RKO (cell line): Measurements from ENCODE around the gene NES.
A peak's percentile ranks its signal among the peaks of the same experiment; 100 is the strongest.

Experiments
- DNase-seq: peaks from one replicate; pipeline ENCODE4 v3.0.0-alpha.2; 2016; ENCODE audit warnings: low spot score

The NES gene

GRCh38 chr1:156676820-156677615, at the start of gene NES:
Gene NES (minus strand): TSS chr1:156677407. CDS start chr1:156677264, 143 bp downstream.
- peak; percentile 85 for DNase-seq

DNA sequence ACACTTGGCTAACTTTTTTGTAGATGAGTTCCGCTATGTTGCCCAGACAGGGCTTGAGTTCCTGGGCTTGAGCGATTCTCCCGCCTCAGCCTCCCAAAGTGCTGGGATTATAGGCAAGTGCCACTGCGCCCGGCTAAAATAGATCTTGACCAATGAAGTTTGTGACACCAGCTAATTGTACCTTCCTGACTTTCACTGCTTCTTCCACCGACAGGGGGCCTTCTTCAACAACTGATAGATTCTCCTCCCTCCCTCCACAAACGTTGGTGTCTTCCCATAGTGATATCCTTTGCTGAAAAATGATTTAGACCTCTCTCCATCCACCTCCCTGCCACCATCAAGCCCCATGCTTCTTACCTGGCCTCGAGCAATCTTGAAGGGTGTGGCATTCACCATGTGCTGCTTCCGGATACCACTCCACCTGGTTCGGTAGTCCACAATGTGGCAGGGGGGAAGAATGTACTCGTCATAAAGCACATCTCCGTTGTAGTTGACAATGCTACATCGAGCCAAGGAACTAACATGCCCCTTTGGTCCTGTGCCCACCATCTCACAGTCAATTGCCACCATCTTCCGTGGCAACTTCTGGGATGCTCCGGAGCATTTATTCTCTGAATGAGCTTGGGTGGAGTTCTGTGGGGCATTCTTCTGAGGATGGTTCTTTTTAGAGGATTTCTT, 49.5 kb upstream of the NES start:
- peak; percentile 90 for DNase-seq

DNA sequence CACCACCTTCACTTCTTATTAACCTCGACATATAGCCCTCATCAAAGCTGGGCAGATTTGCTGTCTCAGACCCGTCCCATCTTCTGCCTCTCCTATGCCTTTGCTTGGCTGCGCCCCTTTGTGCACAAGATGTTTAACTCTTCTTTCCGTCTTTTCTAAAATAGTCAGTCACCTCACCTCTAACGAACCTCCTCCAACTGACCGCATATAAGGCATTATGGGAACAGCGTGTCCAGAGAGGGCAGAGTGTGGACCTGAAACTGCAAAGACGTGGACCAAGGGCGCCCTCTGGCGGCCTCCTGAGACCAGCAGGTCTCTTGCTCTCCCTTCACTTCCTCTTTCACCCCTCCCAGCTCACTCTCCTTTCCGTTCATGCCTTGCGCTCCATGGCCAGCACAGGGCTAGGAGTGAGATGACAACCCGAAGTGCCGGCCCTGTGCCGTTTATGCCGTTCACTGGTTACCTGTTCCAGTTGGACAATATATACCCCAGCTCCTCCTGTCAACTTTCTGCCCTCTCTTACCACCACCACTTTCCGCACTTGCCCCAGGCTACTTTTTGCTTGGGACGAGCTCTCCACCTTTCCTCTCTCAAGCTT, 48.6 kb upstream of the NES start:
- DNase-seq: peak; percentile 95

GRCh38 chr1:156721535-156721934, 44.3 kb upstream of the NES start:
- no peak for DNase-seq

- no peak for DNase-seq
These were observed 43.9 kb upstream of the NES start for GRCh38 chr1:156721131-156721530.

GRCh38 chr1:156717351-156717750, 40.1 kb upstream of the NES start:
- DNase-seq: no peak

DNA sequence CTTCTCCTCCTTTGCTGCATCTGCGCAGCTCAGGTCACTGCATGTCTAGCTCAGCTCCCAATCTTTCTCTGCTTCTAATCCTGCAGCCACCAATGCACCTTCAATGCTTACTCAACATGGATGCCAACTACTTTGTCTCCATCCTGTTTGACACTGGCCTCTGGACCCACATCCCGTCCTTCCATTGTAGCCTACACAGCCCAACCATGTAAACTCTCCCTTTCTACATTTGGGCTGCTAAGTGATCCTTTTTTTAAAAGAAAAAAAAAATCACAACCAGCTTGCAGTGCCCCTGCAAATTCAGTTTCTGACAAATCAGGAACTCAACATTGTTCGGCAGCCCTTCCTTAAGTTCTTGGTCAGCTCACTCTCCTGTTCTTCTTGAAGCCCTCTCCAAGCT, 37.6 kb upstream of the NES start:
- DNase-seq: no peak

DNA sequence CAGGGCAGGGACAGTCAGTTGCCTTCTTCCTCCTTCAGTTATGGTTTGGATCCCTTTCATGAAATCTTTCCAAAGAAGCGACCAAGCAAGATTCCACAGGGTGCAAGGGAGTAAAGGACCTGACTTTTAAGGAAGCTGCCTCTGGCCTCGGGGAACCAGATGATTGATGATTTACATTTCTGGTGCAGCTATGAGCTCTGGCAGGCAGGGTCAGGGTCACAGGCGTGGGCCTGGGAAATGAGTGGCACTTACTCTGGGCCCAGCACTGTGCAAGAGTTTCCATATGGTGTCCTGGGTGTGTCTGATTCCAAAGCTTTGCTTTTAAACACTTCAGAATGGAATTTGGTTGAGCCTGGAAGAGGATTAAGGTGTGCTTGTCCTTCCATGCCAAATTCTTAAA, 35.4 kb upstream of the NES start:
- no peak for DNase-seq

GRCh38 chr1:156711011-156711817, 34.0 kb upstream of the NES start:
- no peak for DNase-seq

- no peak for DNase-seq
These were observed 32.7 kb upstream of the NES start for GRCh38 chr1:156709757-156710489.

- DNase-seq: no peak
These were observed 31.8 kb upstream of the NES start for GRCh38 chr1:156709031-156709430.

DNA sequence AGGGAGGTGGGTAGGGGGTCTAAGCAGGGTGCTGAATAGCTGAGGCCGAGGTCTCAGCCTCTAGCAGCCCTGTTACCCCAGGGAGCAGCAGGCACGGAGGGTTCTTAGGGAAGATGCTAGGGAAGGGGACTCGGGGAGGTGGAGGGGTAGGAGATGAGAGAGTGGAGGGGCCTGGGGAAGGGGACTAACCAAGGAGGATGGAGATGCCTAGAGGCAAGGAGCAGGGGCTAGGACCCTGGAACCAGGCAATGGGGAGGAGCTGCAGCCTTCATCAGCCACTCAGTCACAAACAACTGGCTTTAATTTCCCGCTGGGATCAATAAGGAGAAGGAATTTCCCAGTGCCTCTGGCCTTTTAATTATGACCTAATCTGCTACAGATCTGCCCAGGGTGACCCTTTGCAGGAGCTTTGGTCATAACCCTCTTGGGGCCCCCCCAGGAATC, 31.0 kb upstream of the NES start:
- no peak for DNase-seq

GRCh38 chr1:156707417-156708217, 30.4 kb upstream of the NES start:
- no peak for DNase-seq

DNA sequence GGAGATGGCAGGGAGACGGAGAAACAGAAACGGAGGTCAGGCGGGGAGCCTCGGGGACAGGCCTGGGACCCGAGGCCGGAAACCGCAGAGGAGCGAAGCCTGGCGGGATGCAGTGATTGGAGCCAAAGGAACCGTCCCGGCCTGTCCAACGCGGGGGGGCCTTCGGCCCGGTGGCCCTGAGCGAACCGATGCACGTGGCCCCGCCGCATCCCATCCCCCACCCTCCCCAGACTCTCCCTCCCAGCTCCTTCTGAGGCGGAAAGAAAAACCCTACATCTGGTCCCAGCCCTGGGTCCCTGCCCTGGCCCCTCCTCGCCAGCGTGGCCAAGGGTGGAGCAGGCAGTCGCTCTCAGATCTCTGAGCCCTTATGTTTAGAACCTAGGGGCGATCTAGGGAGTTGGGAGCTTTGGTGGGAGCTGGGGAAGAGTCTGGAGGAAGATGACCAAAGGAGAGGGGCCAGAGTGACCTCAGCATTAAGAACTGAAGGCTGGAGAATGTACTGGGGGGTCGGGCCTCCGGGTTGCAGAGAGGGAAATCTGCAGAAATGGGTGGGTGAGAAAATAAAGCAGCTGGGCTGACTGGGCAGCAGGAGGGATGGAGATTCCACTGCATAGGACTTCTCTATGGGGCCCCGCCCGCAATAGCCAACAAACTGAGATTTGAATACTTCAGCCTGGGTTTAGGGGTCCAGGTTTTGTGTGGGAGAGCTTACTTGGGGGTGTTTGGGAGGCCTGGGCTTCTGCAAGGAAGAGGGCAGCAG, 29.6 kb upstream of the NES start:
- no peak for DNase-seq

DNA sequence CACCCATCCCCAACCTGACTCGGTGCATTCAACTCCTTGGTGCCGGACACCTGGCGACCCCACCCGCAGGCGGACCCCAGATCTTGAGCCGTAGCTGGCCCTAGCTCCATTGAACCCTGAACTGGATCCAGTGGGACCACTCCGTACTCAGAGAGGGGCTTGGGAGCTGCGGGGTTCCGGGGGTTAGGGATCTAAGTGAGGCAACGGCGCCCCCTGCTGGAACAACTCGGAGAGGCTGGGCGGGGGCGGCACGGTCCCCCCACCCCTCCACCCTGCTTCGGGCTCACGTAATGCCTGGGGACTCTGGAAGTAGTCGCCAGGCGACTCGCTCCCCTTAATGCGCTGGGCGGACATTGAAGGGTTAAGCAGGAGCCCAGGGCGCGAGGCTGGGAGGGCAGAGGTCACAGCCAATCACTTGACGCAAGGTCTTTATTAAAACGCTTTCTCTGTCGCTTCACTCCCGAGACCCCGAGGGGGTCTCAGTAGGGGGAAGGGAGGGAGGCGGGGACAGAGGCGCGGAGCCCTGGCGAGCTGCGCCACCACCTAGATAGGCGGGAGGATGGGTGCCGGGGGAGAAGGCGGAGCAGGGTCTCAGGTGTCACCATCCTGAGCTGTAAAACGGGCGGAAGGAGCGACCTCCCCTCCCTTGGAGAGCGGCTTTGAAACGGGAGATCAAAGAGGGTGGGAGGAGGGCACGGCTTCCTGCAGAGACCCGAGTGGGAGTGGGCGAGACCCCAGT, 28.9 kb upstream of the NES start:
- DNase-seq: peak; percentile 45

GRCh38 chr1:156705321-156705917, 28.2 kb upstream of the NES start, which contains the start of gene CRABP2:
Gene CRABP2 (minus strand): TSS chr1:156705583. CDS start chr1:156705446, 137 bp downstream.
- peak; percentile 39 for DNase-seq

- peak; percentile 86 for DNase-seq
These were observed 27.7 kb upstream of the NES start for GRCh38 chr1:156704930-156705320.

DNA sequence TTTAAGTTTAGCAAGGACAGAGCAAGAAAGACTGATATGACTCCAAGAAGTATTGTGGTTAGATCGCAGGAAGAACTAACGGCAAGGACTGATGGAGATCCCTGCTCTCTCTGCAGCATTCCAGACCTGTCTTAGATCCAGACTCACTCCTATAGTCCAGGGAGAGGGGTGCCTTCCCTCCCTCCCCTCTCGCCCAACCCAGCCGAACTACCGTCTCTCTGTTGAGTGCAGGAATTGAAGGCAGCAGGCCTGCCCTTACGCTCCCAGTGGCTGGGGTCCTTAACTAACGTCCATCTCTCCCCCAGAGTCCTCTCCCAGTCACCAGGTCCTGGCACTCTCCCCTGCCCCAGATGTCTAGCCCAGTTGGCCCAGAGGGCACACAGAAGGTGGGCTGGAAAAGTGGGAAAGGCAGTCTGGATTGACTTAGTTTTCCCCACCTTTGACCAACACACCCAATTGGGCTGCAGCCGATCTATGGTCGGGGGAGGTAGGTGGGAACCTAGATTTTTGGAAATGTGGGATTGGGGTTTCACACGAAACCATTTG, 27.0 kb upstream of the NES start:
- no peak for DNase-seq
